Activated T-helper 1 cell treated with Interleukin-2 at 50 U/mL for 16 hours (primary cell): Measurements from ENCODE around the gene MAL.

Source experiments
- DNase-seq: peaks from one replicate; pipeline ENCODE4 v3.0.0-alpha.2; 2020; ENCODE audit warnings: low read depth

The MAL gene

DNA sequence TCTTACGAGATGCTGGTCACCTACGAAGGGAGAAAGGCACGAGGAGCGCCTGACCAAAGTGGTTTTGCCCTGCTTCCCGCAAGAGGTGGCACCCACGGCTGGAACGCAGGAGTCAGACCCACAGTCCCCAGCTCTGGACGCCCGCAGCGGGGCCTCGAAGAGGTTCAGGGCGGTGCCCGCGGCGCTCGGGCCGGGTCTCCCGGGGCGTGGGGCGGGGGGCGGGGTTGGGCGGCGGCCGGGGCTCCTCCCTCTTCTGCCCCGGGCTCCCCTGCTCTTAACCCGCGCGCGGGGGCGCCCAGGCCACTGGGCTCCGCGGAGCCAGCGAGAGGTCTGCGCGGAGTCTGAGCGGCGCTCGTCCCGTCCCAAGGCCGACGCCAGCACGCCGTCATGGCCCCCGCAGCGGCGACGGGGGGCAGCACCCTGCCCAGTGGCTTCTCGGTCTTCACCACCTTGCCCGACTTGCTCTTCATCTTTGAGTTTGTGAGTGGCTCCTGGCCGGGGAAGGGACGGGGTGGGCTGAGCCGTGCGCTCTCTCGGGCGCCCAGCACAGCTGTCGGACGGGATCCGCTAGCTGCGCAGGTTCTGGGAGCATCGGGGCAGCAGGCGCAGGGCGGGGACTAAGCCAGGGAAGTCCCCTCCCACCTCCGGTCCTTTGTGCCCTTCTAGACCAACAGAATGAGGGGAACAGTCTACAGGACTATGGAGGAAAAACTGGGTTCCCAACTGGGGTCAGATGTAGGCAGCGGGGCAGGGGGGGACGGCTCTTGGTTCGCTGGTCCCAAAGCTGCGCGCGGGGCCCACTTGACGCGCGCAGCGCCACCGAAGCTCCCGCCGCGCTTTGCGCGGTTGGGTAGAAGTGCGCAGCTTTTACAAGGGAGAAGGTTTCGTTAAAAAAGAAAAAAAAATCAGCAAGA, at the start of gene MAL:
Gene MAL, plus strand, starts transcription at position 303 of the 914 bp plus-strand sequence. Its CDS starts 85 bp downstream, at position 388.
- peak; percentile 60 for DNase-seq

DNA sequence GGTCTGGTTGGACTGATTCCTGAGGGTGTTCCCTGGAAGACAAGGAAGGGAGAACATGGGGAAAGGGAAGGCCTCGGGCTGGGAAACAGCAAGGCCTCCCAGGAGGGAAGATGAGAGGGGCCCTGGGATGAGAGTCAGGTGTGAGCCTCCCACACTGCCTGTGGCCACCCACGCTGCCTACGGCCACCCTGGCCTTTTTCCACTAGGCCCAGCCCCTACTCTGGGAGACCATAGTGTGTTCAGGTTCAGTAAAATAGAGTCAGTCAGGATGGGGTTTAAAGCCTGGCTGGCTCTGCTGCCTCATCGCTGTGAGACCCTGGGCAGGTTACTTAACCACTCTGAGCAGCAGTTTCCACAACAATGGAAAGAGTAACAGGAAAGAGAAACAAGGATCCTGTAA, 47.7 kb upstream of the MAL start:
- no peak for DNase-seq

DNA sequence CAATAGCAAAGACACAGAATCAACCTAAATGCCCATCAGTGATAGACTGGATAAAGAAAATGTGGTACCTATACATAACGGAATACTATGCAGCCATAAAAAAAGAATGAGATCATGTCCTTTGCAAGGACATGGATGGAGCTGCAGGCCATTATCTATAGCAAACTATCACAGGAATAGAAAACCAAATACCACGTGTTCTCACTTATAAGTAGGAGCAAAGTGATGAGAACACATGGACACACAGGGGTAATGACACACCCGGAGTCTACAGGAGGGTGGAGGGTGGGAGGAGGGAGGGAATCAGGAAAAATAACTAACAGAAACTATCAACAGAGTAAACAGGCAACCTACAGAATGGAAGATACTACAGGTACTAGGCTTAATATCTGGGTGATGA, 46.6 kb upstream of the MAL start:
- no peak for DNase-seq

GRCh38 chr2:94979406-94980375, 45.8 kb upstream of the MAL start:
- DNase-seq: no peak

DNA sequence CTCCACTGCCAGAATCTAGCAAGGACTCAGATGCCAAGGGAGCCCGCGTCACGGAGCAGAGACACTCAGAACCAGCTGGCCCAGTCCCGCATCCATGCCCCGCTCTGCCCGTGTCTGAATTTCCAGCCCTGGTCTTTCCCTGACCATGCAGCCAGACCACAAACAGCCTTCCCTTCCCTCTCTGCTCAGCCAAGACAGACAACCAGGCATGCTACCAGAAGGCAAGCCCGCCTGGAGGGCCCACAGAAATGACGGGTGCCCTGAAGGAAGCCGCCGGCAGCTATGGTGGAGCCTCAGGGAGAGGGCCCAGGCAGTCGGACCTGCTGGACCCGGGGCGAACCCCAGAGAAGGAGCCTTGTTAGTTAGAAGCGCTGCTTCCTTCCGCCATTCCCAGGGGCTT, 45.1 kb upstream of the MAL start:
- DNase-seq: no peak

GRCh38 chr2:94982156-94982555, 43.4 kb upstream of the MAL start:
- no peak for DNase-seq

- no peak for DNase-seq
These were observed 42.8 kb upstream of the MAL start for GRCh38 chr2:94982675-94983074.

DNA sequence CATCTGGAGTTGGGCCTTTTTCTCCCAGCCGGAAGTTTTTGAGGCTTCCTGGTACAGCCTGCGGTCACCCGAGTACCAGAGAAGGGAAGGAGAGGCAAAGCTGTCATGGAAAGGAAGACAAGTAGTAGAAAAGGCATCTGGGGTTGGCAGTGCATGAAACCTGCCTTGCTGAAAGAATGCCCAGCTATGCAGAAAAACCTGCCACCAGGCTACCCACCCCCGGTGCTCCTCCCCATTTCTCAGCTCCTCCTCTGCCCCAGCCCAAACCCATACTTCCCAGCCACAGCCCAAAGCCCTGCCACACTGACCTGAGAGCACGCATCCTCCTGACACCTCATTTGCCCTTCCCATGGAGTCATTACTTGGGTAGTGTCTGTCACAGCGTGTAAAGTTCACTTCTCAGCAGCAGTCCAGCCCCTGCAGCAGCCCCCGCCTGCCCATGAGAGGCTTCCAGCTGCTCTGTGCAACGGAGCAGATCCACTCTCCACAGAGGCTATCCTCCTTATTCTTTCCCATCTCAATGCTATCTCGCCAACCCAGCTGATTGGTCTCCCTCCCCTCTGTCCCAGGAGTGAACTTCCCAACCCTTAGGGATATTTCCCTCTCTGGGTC, 40.4 kb upstream of the MAL start:
- DNase-seq: no peak

GRCh38 chr2:94985636-94986035, 39.9 kb upstream of the MAL start:
- DNase-seq: no peak

- no peak for DNase-seq
These were observed 39.0 kb upstream of the MAL start for GRCh38 chr2:94986392-94986963.

DNA sequence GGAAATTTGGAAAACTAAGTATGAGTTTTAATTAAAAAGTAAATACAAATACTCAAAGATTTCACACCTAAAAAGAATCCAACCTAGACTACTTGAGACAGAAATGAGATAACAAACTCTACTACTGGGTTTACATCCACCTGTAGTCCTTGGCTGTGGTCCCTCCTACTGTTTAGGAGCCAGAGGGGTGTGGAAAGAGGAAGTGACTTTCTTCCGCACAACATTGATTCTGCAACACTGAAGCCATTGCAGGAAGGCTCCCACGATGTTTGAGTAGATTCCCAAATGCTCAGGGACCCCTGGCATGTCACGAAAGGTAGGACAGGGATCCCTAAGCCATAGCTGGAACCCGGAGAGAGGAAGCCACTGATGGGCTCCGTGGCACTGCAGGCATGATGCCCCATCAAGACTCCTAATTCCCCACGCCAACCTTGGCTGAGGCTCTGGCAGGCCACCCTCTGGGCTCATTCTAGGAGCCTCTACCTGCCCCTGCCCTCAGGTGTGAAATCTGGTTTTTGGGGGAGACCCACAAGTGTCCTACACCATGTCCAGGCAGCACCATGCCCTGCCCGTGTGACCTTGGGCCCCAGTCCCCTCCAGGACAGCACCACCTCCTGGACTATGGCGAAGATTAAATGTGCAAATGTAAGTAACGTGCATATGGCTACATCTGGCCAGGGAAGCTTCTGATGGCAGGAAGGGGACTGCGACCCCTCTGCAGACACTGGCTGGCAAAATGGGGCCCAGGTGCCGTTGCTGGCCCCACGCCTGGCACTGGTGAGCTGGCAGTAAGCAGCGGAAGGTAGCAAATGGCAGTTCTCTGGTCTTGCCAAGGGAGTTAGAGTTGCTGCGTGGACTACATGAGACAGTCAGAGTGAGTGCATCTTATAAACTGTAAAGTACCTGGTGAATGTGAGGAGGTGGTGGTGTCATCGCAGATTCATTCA, 38.2 kb upstream of the MAL start:
- no peak for DNase-seq

DNA sequence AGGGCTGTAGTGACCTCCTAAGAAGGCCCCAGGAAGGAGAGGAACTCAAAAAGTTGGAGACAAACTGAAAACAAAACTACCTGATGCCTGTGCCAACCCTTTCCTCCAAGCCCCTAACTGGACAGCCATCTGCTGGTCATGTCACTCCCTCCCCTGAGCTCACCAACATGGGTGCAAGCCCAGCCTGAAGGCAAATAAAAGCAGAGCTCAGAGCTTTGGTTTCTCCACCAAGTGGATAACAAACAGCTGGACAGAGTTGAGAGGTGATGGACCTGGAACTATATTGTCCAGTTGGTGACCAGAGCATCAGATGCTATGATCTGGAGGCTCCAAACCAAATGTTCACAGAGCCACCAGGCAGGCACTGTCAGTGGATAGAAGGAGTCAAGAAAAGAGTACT, 34.6 kb upstream of the MAL start:
- DNase-seq: no peak

DNA sequence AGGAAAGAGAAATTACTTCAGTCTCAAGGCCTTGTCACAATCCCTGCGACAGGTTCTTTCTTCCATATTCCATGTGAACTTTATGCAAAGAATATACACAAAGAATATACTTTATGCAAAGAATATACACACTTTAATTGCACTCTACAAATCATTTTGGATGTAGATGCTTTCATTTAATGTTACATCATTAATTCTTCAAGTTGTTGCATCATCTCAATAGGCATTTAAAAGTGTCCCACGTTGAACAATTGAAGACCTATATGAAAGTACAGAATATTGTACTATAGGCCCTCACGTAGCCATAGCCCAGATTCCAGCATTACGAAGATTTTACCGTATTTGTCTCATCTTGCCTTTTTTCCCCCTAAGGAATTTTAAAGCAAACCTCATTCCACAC, 33.1 kb upstream of the MAL start:
- DNase-seq: no peak

DNA sequence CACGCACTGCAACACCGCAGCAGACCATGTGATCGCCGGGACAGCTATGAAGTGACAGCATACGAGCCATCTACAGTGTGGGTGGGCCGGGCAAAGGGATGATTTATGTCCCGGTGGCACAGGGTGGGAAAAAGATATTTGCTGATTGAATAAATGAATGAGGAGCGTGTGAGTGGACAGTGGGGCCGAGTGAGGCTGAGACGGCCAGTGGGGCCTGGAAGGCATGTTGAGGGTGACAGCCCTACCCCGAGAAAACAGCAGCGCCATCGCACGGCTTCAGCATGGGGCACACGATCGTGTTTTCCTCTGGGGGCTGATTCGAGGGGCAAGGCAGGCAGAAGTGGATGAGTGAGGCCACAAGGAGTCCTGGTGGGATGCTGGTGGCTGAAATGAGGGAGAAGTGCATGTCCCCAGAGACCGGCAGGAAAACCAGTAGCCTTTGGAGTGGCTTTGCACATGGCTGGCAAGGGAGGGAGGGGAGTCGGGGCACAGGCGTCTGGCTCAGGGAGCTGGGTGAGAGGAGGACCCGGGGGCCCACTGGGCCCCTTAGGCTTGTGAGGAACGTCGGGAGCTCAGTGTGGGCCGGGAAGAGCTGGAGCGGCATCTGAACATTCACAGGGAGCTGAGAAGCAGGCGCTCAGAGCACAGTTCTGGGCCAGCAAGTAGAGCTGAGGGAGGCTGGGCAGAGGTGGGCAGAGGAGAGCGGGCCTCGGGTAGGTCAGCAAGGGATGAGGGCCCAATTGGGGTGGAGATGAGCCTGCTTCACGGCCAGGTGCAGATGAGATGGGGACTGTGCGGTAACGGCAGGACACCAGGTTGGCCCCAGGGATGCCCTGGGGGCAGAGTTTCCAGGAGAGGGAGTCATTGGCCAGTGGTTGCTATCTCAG, 32.1 kb upstream of the MAL start:
- DNase-seq: no peak

- DNase-seq: no peak
These were observed 31.2 kb upstream of the MAL start for GRCh38 chr2:94994063-94994913.

DNA sequence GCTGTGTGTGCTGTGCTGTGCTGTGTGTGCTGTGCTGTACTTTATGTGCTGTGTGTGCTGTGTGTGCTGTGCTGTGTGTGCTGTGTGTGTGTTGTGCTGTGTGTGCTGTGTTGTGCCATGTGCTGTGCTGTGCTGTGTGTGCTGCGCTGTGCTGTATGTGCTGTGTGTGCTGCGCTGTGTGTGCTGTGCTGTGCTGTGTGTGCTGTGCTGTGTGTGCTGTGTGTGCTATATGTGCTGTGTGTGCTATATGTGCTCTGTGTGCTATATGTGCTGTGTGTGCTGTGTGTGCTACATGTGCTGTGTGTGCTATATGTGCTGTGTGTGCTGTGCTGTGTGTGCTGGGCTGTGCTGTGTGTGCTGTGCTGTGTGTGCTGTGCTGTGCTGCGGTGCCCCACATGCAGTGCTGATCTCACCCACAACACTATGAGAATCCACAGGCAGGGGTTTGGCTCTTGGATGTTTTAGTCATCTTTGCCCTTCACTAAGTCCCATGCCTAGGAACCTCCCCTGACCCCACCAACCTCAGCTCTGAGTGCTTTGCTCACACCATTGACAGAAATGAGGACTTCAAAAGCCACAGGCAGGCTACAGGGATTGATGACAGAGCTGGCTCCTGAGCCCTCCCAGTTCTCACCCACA, 30.5 kb upstream of the MAL start:
- no peak for DNase-seq

DNA sequence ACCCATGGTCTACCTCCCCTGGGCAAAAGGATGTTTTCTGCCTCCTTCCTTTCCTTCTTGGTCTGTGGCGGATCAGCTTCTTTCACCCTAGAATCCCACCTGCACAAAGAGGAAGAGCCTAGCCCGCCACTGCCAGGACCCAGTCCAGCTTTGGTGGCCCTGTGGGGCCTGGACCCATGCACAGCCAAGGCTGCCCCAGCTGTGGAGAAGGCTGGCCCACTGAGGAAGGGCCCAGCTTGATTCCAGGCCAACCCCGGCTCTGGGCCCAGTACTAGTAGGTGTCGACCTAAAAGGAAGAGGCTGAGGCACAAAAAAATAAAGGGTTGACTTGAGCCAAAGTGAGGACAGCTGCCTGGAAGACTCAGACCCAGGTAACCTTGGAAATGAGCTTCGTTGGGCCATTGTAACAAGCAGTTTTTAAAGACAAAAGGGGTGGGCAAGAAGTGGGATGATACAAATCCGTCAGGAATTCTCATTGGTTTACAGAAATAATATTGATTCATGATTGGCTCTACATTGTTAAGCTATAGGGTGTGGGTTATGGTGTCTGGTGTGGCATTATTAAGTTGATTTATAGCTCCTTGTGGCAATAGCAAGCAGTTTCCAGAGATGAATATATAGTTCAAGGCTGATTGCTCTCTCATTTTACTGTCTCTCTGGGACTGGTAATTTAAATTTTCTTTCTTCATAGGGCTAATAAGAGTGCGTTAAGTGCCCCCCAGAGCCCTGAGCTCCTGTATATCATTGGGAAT, 29.8 kb upstream of the MAL start:
- no peak for DNase-seq
